Measurements from ENCODE around the gene FNBP1L. TPM values are rescaled to one million over a fixed set of nuclear protein-coding genes. Genes with fewer than 3 reads are reported as not detected.

FNBP1L gene
- total and polyA plus RNA-seq, 12 donors, result 10.7 to 41.4 (median 23.8) TPM

DNA sequence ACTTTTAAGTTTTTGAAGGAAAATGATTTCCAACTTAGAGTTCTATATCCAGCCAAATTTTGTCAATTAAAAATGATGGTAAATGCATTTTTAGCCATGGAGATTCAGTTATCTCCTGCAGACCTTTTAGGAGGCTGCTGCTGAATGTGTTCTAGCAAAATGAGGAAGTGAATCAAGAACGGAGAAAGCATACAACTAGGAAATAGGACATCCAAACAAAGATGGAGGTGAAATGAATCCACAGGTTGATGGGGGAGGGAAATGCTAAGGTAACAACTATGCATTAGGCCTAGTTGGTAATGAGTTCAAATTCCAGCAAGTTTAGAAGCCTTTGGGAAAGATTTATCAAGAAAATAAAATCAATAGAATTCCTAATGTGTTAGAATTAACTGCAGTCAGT is 80.5 kb downstream of the FNBP1L start:
- WGBS, 2 donors, result 85 to 88% methylated on average over 1 of the region's 1 CpG
- ATAC-seq, result no peak

DNA sequence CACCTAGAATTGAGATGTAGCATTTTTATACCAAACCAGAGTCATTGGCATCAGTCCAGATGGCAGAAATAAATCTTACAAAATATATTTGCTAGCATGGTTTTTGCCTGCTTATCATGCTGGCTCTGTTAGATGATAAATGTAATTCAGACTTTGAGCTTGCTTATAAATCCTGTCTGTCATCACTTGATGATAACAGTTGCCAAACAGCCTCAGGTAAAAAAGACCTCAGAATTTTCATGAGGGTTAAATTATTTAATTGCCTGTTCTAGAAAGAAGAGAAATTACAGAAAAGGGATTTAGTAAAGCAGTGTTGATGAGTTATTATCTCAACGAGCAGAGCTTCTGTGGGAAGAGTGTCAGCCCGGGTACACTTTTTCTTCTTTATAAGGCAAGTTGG is 83.3 kb downstream of the FNBP1L start:
- TF ChIP-seq, protein P1, sequence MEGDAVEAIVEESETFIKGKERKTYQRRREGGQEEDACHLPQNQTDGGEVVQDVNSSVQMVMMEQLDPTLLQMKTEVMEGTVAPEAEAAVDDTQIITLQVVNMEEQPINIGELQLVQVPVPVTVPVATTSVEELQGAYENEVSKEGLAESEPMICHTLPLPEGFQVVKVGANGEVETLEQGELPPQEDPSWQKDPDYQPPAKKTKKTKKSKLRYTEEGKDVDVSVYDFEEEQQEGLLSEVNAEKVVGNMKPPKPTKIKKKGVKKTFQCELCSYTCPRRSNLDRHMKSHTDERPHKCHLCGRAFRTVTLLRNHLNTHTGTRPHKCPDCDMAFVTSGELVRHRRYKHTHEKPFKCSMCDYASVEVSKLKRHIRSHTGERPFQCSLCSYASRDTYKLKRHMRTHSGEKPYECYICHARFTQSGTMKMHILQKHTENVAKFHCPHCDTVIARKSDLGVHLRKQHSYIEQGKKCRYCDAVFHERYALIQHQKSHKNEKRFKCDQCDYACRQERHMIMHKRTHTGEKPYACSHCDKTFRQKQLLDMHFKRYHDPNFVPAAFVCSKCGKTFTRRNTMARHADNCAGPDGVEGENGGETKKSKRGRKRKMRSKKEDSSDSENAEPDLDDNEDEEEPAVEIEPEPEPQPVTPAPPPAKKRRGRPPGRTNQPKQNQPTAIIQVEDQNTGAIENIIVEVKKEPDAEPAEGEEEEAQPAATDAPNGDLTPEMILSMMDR (IDR thresholded peaks at IDR 0.05), result no peak
- H3K9me3 ChIP-seq, result no peaks in the 10 kb centered on the region
- 69% methylated on average over 2 of the region's 2 CpGs for WGBS, 2 donors
- ATAC-seq (no peak), DNase-seq (no peak)
- H3K4me1 ChIP-seq, result no peaks in the 10 kb centered on the region
- H3K27me3 ChIP-seq, result no peaks in the 10 kb centered on the region
- peaks cover 0 to 72% (median 0%) of the 10 kb centered on the region in 9 donors for H3K36me3 ChIP-seq
- no peak overlapping the region for H3K4me3 ChIP-seq
- intact Hi-C loops (cut with DNase I), result no loop called here
- H3K27ac ChIP-seq, result no peak overlapping the region

More for the DNA sequence above, 80.5 kb downstream of the FNBP1L start:
- TF ChIP-seq, protein P1 (IDR thresholded peaks at IDR 0.05), result no peak
- no peak overlapping the region for H3K4me3 ChIP-seq
- no peak overlapping the region for H3K27ac ChIP-seq
- H3K27me3 ChIP-seq, result no peaks in the 10 kb centered on the region
- H3K36me3 ChIP-seq, result peaks cover 0 to 47% (median 0%) of the 10 kb centered on the region in 9 donors
- no peak for DNase-seq
- H3K4me1 ChIP-seq, result peaks cover 0 to 7% (median 0%) of the 10 kb centered on the region in 9 donors
- no peaks in the 10 kb centered on the region for H3K9me3 ChIP-seq
- intact Hi-C loops (cut with DNase I), result no loop called here

- TF ChIP-seq, protein P1 (IDR thresholded peaks at IDR 0.05), result no peak
- H3K9me3 ChIP-seq, result no peaks in the 10 kb centered on the region
- ATAC-seq (no peak), DNase-seq (no peak)
- no peaks in the 10 kb centered on the region for H3K27me3 ChIP-seq
- WGBS, 2 donors, result 97 to 100% methylated on average over 3 of the region's 3 CpGs
- no peak overlapping the region for H3K4me3 ChIP-seq
- H3K27ac ChIP-seq, result no peak overlapping the region
- intact Hi-C loops (cut with DNase I), result no loop called here
- peaks cover 0 to 80% (median 0%) of the 10 kb centered on the region in 9 donors for H3K36me3 ChIP-seq
- H3K4me1 ChIP-seq, result peaks cover 0 to 12% (median 0%) of the 10 kb centered on the region in 9 donors
Measured at GRCh38 chr1:93532780-93533378, 85.0 kb downstream of the FNBP1L start.

DNA sequence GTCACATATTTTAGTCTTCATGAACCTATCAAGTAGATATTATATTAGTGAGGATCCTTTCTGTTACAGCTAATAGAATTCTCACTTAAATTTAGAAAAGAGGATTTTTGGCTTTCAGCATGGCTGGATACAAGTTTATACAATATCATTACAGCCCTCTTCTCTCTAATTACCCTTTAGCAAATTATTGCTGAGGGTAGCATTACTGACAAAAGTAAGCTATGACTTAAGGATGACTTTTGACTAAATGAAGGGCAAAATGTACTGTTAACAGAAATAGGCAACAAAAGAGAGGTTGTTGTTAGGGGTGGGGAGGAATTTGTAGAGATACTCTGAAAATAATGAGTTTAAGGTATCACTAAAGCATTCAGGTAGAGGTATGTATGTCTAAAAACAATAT is 85.8 kb downstream of the FNBP1L start:
- Histone ChIP-seq H3K4me3 (no peak overlapping the region), H3K27me3 (no peaks in the 10 kb centered on the region), H3K27ac (no peak overlapping the region), H3K36me3 (peaks cover 0 to 77% (median 0%) of the 10 kb centered on the region in 9 donors), H3K4me1 (peaks cover 0 to 18% (median 0%) of the 10 kb centered on the region in 9 donors), H3K9me3 (no peaks in the 10 kb centered on the region)
- intact Hi-C loops (cut with DNase I), result no loop called here
- TF ChIP-seq, protein P1 (IDR thresholded peaks at IDR 0.05), result no peak
- ATAC-seq (no peak), DNase-seq (no peak)
